Inflammatory macrophage (primary cell): ENCODE data around the gene SPATA16.
"Not testable (repeated sequence)": the region's sequence is repeated elsewhere in the genome, so short reads cannot be mapped to it uniquely, and the experiment has no call there.

Source experiments
- DNase-seq, 2 donors: peaks; one replicate each; pipeline ENCODE4 v3.0.0-alpha.2; 2020 to 2022

The SPATA16 gene

GRCh38 chr3:172938788-172939187 is 202.2 kb downstream of the SPATA16 start:
- DNase-seq = no peak

- no peak for DNase-seq
Observed at GRCh38 chr3:172931746-172932285, 209.2 kb downstream of the SPATA16 start.

DNA sequence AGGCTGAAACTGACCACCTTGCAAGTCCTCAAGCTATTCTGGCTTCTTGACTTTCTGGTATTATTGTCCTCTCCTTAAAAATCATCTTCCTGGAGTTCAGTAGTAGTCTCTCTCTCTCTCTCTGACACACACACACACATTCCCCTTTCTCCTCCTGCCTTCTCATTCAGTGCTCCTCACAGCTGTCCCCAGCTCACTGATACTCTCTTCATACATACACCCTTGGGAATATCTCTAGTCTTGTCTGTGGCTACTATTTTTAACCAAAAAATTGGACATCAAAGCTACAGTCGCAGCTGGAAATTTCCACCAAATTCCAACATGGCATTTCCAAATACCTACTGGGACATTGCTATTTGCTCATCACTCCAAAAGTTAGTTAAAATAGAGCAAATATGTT is 211.6 kb downstream of the SPATA16 start:
- no peak for DNase-seq

DNA sequence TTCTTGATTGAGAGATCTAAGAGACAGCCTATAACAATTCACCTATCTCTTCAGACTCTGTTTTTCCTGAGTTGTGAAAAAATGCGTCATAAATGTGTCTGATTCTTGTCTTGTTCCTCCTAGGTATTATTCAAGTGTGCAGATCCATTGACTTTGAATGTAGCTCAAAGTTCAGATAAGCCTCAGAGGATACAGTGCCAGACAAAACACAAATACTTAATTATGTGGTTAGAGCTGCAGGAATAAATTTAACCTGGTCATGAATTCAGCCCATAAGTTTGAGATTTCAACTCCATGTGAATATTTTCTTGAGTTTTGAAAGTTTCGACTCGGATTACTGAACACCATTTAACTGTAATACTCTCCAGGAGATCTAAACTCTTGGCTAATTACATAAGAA is 216.5 kb downstream of the SPATA16 start:
- no peak for DNase-seq

DNA sequence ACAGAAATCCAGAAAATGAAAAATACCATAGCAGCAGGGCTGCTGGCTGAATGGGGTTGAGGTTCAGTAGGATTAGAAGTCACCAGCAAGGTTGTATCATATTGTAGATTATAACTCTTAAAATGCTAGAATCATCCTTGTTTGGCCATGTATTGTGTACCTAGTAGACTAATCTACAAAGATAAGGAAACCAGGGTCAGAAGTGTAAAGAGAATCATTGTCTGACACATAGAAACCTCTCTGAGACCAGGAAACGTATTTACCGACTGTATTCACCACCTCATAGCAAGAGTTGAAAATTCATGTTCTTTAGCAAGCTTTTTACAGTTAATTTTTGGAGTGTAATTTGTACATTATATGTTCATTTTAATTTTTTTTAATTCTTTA is 221.7 kb downstream of the SPATA16 start:
- no peak for DNase-seq

DNA sequence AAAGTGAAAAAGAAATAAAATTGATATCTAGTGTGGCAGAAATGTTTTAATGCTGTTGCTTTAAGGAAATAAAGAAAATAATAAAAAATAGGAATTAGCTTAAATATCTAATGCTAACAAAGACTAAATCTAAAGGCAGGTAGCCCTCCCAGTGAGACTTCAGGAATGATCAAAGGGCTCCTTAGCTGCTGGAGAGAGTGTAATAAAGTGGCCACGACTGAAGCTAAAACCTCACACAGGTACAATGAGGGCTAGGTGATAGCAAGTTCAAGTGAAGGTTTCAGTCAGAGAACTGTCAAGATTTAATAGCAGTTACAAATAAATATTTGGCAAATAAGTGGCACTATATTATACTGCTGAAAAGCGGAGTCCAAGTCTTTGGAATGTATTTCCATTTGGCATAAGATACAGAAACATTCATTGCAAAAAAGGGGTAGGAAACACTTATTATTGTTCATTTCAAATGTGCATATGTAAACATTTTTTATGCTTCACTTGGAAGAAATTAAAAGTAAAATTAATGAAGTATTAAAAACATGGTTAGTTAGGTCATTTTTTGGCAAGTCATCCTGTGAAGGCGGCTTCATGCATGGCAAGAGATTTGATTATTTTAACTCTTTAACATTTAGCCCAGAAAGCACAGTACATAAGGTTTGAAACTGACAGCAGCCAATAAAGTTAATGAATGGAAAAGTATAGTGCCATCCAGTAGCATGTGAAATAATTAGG is 222.3 kb downstream of the SPATA16 start:
- DNase-seq = no peak

DNA sequence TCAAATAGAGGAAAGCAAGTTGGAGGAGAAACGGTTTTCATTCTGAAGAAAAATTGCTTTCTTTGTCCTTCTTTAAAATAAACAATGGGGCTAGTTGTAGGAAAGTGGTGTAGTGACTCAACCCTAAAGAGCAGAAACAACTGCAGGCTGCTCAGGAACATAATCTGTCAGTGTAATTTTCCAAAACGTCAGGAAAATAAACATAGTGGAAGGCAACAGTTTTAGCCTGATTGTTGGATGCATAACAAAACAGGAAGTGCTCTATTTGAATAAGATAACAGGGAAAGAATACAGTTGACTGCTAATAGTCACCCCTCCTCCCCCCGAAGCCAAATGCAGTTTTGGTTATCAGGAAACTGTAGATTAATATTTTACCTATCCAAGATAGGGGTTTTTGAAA is 222.9 kb downstream of the SPATA16 start:
- no peak for DNase-seq

GRCh38 chr3:172915911-172916514 is 225.0 kb downstream of the SPATA16 start:
- no peak for DNase-seq

- no peak for DNase-seq
Observed at GRCh38 chr3:172914854-172915253, 226.2 kb downstream of the SPATA16 start.

DNA sequence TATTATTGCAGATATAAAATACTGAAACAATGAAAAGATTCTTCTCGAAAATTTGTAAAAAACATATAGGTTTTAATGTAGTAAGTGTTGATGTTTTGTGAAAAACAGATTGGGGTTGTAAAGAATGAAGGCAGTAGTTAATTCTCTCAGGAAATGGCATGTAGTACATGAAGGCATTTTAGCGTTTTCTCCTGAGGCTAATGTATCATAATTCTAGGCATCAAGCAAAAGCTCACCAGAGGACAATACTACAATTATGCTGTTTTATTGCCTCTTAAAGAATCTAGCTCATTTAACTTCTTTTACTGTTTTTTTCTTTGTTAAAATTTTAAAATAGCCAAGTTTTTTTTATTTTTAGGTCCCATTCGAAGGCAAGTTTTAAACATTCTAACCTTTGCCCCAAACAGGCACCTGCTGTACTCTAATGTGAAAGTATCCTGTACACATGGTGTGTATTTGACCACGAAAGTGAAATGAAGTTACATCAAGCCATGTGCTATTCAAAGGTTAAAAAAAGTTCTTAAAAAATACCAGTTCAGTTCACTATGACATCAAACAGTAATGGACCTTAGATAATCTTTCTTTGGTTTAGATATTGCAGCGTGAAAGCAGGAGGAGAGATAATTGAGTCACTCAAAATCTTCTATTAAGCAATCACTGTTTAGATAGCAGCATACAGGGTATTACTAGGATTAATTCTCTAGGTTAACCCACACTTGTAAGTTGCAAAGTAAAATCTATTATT is 227.0 kb downstream of the SPATA16 start:
- DNase-seq = no peak

DNA sequence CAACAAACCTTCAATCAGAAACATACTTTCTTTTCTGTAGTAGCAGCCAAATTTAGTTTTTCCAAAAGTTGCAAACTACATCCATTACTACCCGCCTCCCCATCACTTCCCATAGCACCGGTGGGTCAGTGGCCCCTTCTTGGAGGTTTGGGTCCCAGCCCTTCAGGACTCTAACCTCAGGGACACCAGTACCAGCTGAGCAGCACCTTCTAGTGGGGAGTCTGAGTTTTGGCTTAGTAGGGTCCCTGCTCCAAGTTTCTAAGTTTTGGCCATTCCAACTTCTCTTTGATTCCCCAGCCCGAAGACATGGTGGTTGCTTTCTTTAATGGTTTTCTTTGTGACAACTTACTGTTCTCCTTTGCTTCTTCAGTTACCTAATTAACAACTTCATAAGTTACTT is 229.9 kb downstream of the SPATA16 start:
- no peak for DNase-seq

DNA sequence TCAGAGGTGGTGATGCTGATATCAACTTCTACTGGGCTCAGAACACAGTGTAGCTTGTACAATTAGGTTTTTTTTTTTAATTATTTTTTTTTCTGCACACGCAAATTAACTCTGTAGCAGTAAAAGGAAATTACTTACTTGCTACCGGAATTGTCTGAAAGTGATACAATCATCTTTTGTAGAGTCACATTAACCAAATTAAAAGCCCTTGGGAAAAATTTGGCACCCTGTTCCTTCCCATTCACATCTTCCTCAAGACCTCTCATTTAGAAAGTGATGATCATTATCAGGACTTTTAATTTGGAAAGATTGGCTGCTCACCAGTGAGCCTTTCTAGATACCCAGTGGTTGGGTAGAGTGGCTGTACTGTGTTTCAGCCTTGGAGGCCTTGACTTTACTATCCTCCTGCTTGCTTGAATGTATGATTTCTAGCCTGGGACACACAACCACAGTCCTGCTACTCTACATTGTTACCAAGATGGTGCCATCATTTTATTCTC is 232.2 kb downstream of the SPATA16 start:
- DNase-seq = no peak

- DNase-seq = no peak
Observed at GRCh38 chr3:172905451-172905850, 235.6 kb downstream of the SPATA16 start.

DNA sequence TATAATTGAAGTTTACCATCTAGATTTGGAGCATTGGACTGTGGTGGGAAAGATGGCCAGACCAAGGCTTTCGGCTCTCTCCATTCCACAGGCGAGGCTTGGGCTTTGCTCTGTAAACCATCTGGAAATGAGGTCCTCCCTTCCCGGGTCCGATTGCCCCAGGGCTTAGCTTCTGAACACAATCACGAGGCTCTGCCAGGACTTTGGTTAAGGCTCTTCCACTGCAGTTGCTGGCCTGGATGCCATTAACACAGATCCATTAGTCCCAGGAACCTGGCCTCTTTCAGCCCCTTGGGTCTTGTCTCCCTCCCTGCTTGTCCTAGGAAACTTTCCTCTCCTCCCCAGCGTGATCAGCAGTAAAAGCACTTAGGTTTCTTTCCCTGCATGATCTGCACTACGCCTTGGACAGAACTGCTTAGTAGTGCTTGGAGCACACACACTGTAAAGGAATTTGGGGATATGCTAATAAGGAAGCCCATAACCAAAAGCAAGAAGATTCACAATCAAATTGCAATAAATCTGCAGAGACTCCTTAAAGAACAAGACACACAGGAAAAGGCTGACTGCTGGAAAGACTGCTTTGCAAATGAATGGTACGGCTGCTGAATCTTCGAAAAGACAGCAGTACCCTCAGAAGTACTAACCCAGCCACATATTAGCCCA is 236.2 kb downstream of the SPATA16 start:
- DNase-seq = no peak

- DNase-seq = no peak
Observed at GRCh38 chr3:172903642-172904320, 237.3 kb downstream of the SPATA16 start.

DNA sequence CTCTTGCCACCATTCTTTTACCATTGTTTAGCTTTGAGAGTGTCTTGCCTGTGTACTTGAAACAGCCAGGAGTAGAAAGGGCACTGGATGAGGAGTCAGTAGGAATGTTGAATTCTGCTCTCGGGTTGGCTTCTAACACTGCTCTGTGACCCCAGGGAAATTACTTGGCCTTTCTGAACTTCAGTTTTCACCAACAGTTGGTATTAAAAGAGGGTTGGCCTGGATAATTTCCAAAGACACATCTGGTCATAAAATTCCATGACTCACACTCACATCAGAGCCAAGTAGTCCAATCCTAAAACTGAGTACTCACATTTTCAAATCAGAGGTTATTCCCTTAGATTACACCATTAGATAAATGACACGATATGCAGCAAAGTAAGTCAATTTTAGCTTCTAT is 248.9 kb downstream of the SPATA16 start:
- no peak for DNase-seq

- no peak for DNase-seq
Observed at GRCh38 chr3:172885704-172886103, 255.3 kb downstream of the SPATA16 start.

- no peak for DNase-seq
Observed at GRCh38 chr3:172882563-172882962, 258.5 kb downstream of the SPATA16 start.

- not testable (repeated sequence) for DNase-seq
Observed at GRCh38 chr3:172879381-172879780, 261.7 kb downstream of the SPATA16 start.

DNA sequence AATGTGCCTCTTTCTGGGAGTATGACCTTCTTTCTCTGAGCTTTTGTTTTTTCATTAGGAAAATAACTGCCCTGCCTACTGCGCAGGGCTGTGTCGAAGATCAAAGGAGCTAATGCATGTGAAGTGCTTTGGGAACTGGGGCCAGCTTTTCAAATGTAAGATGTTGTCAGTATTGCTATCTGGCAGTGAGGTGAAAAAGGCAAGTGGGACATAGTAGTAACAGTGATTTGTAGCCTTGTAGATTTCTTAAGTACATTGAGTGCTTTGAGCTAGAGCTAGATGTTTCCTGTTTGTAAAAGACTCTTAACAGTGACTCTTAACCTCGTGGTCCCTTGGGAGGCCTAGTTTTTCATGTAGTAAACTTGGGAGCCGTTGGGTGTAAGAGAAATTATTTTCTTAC is 264.0 kb downstream of the SPATA16 start:
- DNase-seq = no peak

GRCh38 chr3:172876297-172876696 is 264.7 kb downstream of the SPATA16 start:
- DNase-seq = no peak

- DNase-seq = no peak
Observed at GRCh38 chr3:172875039-172875438, 266.0 kb downstream of the SPATA16 start.
